Measurements from ENCODE around the gene MIB2.

The MIB2 gene

GRCh38 chr1:1598720-1599029 lies 16.6 kb upstream of the MIB2 start:
- no peak for DNase-seq

DNA sequence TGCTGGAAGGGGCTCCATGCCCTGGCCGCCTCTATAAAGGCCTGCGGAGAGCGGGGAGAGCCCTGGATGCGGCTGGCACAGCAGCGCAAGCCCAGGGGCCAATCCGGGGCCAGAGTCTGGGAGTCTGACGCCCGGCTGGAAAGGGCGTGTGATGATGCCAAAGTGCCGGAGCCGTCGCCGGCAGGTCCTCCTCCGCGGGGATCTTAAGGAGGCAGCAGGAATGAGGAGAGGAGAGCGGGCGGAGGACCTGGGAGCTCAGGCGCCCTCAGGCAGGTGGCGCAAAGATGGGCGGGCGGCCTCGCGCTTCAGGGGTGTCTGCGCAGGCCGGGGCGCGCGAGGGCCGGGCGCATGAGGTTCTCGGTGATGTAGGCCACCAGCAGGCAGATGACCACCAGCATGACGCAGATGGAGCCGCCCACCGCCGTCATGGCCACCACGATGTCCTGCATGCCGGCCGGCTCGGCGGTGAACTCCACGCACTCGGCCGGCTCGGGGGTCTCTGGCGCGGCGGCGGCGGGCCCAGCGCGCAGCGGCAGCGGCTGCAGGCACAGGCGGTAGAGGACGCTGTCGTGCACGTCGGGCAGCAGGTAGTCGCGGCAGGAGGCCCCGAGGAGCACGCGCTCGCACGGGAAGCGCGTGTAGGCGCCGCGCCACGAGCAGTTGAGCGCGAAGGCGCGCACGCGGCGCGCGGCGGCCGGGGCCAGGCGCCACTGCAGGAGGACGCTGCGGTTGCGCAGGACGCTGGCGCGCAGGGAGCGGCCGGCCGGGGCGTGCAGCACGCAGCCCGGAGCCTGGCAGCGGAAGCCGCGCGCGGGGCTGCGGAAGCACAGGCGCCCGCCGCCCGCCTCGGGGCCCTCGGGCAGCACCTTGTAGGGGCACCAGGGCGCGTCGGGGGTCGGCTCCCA lies 16.0 kb upstream of the MIB2 start:
- DNase-seq: no peak

- DNase-seq: no peak
Observed at GRCh38 chr1:1599935-1600860, 15.1 kb upstream of the MIB2 start, which contains the start of gene FNDC10. Gene FNDC10, minus strand, starts transcription at chr1:1600135. Its CDS starts 120 bp downstream, at chr1:1600015.

DNA sequence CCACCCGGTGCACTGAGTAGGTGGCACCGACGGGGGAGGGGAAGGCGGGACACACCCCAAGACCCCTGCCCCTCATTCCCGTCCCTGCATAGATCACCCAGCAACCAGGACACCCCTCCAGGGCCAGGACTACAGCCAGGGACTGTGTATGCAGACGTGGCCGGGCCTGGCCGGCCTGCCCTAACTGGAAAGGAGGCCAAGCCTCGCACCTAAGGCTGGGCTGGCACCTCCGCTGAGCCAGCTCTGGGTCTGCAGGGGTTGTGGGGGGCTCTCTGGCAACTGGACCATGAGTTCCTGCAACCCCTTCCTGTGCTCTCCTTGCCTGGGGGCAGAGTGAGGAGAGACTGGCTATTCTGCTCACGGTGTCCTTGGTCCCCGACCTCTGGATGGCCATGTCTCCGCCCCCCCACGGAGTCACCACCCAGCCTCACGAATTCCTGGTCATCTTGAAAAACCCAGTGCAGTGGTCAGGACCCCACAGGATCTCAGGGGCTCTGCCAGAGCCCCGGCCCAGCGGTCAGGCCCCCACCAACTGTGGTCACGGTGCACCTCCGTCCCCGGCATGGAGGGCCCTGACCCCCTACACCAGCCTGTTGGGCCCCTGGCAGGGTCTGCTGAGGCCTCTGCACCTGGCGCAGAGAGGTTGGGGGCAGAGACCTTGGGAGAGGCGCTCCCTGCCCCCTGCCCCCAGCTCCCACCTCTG lies 14.3 kb upstream of the MIB2 start:
- DNase-seq: no peak

DNA sequence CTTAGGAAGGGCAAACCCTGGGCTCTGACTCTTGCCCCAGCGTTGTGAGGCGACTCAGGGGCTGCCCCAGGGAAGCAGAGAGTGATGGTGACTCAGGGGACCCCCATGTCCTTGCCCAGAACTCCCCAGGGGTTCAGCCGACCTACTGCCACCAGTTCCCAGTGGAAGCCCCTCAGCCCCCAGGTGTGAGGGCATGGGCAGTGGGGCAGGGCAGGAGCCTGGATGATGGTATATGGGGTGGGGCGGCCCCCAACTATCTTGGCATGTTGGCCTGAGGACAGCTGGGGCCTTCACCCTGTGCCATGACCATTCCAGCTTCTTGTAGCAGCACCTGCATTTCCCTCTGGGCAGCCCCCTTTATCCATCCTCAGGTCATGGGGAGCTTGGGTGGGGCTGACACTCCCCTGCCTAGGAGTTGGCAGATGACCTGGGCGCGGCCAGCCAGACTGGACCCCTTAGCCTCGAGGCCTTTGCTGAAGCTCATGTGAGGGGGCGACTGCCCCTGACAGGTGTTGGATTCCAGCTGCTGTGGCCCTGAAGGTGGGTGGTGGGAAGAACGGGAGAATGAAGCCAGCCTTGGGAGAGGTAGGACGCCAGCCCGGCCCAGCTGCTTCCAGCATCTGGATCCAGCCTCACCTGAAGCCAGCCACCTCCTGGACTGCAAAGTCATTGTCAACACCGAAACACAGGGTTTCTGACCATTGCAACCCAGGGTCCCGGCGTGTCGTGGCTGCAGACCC lies 13.6 kb upstream of the MIB2 start:
- DNase-seq: no peak

DNA sequence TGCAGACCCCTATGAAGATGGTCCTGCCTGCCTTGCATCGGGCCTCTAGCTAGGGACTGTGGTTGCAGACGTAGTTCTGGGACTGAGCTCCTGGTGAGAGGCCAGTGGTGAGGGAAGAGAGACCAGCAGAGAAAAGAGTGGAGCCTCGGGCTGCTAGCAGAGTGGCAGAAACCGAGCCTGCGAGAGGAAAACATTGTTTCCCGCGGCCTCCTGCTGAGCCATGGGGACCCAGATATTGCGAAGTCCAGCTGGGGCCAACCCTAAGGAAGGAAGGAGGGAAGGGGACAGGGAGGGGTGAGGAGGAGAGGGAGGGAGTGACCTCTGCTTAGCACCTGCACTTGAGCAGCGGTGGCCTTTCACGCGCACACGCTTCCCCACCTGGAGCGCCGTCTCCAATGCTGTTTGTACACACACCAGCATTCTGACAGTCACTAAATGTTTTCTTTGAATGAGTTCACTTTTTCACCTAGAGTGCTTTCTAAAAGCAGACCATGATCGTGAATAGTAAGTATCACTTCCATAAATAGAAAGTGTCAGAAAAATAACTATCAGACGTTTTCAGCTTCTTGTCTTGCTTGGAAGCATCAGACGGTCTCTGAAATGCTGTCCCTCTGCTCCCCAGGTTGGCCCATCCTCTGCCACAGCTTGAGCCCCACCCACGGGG lies 12.9 kb upstream of the MIB2 start:
- no peak for DNase-seq

DNA sequence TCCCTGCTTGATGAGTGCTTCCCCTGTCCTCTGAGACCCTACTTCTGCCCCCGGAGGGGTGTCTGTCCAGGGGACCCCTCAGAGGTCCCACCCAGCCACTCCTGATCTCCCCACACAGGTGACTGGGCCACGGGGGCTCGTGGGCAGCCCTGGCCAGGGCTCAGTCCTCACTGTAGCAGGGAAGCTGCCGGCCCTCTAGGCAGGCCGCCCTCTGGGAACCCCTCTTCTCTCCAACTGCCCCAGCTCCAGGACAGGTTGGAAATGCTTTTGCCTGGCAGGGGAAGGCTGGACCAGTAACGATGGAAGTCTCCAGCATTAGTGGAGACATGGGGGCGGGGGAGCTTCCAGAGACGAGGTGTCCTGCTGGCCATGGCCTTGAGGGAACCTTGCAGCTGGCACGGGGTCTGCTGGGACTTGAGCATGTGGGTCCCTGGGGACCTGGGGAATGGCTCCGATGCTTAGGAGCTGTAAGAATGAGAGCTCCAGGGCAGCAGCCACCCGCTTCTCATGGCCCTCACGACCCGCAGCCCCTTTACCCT lies 12.3 kb upstream of the MIB2 start:
- DNase-seq: no peak

DNA sequence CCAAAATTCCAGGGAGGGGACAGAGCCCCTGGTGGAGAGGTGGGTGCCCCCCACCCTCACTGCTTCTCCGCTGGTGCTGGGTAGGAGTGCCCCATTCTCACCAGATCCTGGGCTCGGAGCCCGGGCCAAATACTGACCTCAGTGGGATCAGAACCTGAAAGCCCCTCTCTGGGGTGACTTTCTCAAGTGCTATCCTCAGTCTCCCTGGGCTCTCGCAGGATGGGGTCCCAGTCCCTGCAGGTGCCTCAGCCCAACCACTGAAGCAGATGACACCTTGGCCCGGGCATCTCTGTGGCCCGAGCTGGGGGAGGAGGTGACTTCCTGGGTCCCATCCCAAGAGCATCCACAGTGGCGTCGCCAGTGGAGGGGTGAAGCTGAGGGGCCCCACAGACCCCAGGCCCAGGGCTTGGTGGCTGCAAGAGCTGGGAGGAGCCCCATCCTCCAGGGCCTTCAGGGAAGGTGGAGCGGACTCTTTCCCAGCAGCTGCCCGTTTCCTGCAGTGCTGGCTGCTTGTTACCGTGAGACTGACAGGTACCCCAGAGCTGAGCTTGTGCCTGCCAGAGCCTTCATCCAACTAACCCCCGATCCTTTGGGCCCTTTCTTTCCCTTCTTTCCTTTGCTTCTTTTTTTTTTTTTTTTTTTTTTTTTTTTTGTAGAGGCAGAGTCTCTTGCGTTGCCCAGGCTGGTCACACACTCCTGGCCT lies 11.5 kb upstream of the MIB2 start:
- no peak for DNase-seq

GRCh38 chr1:1604374-1605033 lies 10.8 kb upstream of the MIB2 start:
- no peak for DNase-seq

DNA sequence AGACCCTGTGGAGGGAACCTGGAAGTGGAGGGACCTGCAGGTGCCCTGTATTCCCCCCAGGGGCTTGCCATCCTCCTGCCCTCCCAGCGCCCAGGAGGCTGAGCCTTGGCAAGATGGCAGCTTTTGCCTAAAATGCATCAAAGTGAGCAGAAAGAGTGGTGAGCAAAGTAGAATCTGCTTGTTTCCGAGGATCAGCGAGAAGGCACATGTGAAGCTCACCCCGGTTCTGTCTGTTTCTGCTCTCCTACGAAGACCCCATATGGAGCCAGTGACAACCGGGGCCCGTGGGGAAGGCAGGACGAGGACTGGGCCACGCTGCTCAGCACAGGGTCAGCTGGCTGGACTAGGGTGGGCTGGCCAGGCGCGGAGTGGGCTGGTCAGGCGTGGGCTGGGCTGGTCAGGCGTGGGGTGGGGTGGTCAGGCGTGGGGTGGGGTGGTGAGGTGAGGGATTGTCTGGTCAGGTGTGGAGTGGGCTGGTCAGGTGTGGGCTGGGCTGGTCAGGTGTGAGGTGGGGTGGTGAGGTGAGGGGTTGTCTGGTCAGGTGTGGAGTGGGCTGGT lies 10.2 kb upstream of the MIB2 start:
- no peak for DNase-seq

- no peak for DNase-seq
Observed at GRCh38 chr1:1605724-1606123, 9.6 kb upstream of the MIB2 start.

DNA sequence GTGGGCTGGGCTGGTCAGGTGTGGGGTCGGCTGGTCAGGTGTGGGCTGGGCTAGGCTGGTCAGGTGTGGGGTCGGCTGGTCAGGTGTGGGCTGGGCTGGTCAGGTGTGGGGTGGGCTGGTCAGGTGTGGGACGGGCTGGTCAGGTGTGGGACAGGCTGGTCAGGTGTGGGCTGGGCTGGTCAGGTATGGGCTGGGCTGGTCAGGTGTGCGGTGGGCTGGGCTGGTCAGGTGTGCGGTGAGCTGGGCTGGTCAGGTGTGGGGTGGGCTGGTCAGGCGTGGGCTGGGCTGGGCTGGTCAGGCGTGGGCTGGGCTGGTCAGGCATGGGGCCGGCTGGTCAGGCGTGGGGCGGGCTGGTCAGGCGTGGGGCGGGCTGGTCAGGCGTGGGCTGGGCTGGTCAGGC lies 9.1 kb upstream of the MIB2 start:
- DNase-seq: no peak

- no peak for DNase-seq
Observed at GRCh38 chr1:1609822-1610485, 5.3 kb upstream of the MIB2 start.

DNA sequence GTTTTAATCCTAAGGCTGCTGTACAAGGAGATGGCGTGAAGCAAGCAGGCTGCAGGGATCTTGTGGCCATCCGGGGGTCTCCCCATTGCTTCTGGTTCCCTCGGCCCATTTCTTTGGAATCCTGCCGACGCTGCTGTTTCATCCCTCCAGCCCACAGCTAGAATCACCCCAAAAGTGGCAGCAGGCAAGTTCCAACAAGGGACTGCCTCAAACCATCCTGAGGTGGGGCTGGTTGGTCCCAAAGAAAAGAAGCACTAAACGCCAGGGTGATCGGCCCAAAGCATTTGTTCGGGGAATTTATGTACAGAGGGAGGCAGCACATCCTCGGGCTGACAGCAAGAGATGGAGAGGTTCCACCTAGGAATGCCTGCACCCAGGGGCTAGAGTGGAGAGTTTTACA lies 4.5 kb upstream of the MIB2 start:
- no peak for DNase-seq

GRCh38 chr1:1612104-1612400 lies 3.2 kb upstream of the MIB2 start:
- DNase-seq: no peak

- DNase-seq: no peak
Observed at GRCh38 chr1:1613509-1614082, 1.7 kb upstream of the MIB2 start.

DNA sequence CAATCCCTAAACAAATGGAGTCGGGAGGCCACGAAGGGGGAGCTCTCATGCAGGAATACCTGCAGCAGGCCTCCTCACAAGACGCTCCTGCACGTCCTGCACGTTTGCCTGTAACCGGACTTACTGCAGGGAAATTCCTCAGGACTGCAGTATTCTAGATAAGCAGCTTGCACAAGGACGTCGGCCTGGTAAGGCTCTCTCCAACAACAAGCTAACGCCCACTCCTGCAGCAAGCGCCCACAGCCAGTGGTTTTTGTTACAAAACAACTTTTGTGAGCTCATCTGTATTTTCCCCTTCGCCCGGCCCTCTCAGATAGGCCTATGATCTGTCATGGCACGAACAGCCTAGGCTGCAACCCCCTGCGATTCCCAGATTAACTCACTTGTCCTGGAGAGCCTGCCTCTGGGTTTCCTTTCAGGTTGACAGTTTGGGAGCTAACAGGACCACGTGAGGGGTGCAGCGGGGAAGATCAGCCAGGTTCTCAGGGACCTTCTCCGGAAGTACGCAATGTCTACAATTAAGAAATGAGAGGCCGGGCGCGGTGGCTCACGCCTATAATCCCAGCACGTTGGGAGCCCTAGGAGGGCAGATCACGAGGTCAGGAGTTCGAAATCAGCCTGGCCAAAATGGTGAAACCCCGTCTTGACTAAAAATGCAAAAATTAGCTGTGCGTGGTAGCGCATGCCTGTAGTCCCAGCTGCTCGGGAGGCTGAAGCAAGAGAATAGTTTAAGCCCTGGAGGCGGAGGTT lies 921 bp upstream of the MIB2 start:
- no peak for DNase-seq

GRCh38 chr1:1614954-1615255 lies 395 bp upstream of the MIB2 start:
- DNase-seq: no peak
